HG03354 (cell line): Measurements from ENCODE around the gene MYH1.
"Not testable (repeated sequence)": the region's sequence is repeated elsewhere in the genome, so short reads cannot be mapped to it uniquely, and the experiment has no call there.

Experiments used
- ATAC-seq: cut with Tn5 transposase; IDR thresholded peaks from one replicate; pipeline ENCODE4 v1.9.1; 2021; ENCODE audit warnings: mild to moderate bottlenecking; ENCODE audit not compliant: unreplicated experiment, poor library complexity, severe bottlenecking

The MYH1 gene

GRCh38 chr17:10518271-10519037 lies at the start of gene MYH1:
MYH1 (minus strand) TSS chr17:10518542; CDS start chr17:10516642, 1,900 bp downstream.
- ATAC-seq, result no peak

GRCh38 chr17:10563991-10564660 lies 45.8 kb upstream of the MYH1 start:
- no peak for ATAC-seq

GRCh38 chr17:10558049-10558448 lies 39.7 kb upstream of the MYH1 start:
- ATAC-seq, result no peak

- no peak for ATAC-seq
Measured at GRCh38 chr17:10557422-10557821, 39.1 kb upstream of the MYH1 start.

- no peak for ATAC-seq
Measured at GRCh38 chr17:10556301-10557005, 38.1 kb upstream of the MYH1 start.

- no peak for ATAC-seq
Measured at GRCh38 chr17:10550014-10550413, 31.7 kb upstream of the MYH1 start.

- no peak for ATAC-seq
Measured at GRCh38 chr17:10549096-10549842, 30.9 kb upstream of the MYH1 start, which contains the start of gene MYH2. MYH2 (minus strand) TSS chr17:10549658; CDS start chr17:10547920, 1,738 bp downstream.

- ATAC-seq, result no peak
Measured at GRCh38 chr17:10547351-10547750, 29.0 kb upstream of the MYH1 start.

- not testable (repeated sequence) for ATAC-seq
Measured at GRCh38 chr17:10543486-10543885, 25.1 kb upstream of the MYH1 start.

GRCh38 chr17:10541179-10541578 lies 22.8 kb upstream of the MYH1 start:
- not testable (repeated sequence) for ATAC-seq

- ATAC-seq, result no peak
Measured at GRCh38 chr17:10532026-10532425, 13.7 kb upstream of the MYH1 start.

- ATAC-seq, result no peak
Measured at GRCh38 chr17:10527419-10527818, 9.1 kb upstream of the MYH1 start.

GRCh38 chr17:10526517-10526916 lies 8.2 kb upstream of the MYH1 start:
- ATAC-seq, result no peak

- ATAC-seq, result no peak
Measured at GRCh38 chr17:10523064-10523463, 4.7 kb upstream of the MYH1 start.

- no peak for ATAC-seq
Measured at GRCh38 chr17:10521949-10522348, 3.6 kb upstream of the MYH1 start.

- ATAC-seq, result no peak
Measured at GRCh38 chr17:10516638-10517037, 1.7 kb downstream of the MYH1 start.

- no peak for ATAC-seq
Measured at GRCh38 chr17:10516065-10516464, 2.3 kb downstream of the MYH1 start.

GRCh38 chr17:10513299-10514067 lies 4.9 kb downstream of the MYH1 start:
- ATAC-seq, result no peak

GRCh38 chr17:10512856-10513255 lies 5.5 kb downstream of the MYH1 start:
- no peak for ATAC-seq
